Activated naive CD4-positive, alpha-beta T cell treated with anti-CD3 and anti-CD28 coated beads for 36 hours (primary cell): Measurements from ENCODE around the gene ZNF770. TPM values are rescaled to one million over a fixed set of nuclear protein-coding genes. Genes with fewer than 3 reads are reported as not detected.
"Not testable (repeated sequence)": the region's sequence is repeated elsewhere in the genome, so short reads cannot be mapped to it uniquely, and the experiment has no call there.

Experiments
- CTCF ChIA-PET: fragments of 350-600 bp; sonication (Branson Sonifier 250); formaldehyde crosslinking; loops from one replicate; lab custom pipeline; 2021; ENCODE audit warnings: antibody characterized with exemption; lab: Charles Lee
- DNase-seq: peaks from one replicate; pipeline ENCODE4 v3.0.0-alpha.2; 2020
- H3K27ac Mint-ChIP-seq: one replicate; pipeline ENCODE4 v1.8.0; 2021; ENCODE audit warnings: mild to moderate bottlenecking, mixed read lengths
- H3K27me3 Mint-ChIP-seq: one replicate; pipeline ENCODE4 v1.8.0; 2021; ENCODE audit warnings: low read depth, mixed read lengths
- H3K36me3 Mint-ChIP-seq: one replicate; pipeline ENCODE4 v1.8.0; 2021; ENCODE audit warnings: low read depth, mixed read lengths
- H3K4me1 Mint-ChIP-seq: one replicate; pipeline ENCODE4 v1.8.0; 2021; ENCODE audit warnings: low read depth, mixed read lengths
- H3K4me3 Mint-ChIP-seq: one replicate; pipeline ENCODE4 v1.8.0; 2021; ENCODE audit warnings: mild to moderate bottlenecking, moderate library complexity, mixed read lengths
- H3K9me3 Mint-ChIP-seq: one replicate; pipeline ENCODE4 v1.8.0; 2021; ENCODE audit warnings: mixed read lengths
- intact Hi-C: fragments of 100-400 bp; cut with micrococcal nuclease; formaldehyde crosslinking; loops from one replicate; pipeline ENCODE4 v1.15.1; 2023
- total RNA-seq, 2 experiments: library from RNA; stranded (reverse); gene quantifications; one replicate each; pipeline ENCODE4 v1.2.3, GENCODE V29; 2021

ZNF770 gene
- total RNA-seq, 2 experiments from 2014 or later = 36.4 to 39.4 TPM

DNA sequence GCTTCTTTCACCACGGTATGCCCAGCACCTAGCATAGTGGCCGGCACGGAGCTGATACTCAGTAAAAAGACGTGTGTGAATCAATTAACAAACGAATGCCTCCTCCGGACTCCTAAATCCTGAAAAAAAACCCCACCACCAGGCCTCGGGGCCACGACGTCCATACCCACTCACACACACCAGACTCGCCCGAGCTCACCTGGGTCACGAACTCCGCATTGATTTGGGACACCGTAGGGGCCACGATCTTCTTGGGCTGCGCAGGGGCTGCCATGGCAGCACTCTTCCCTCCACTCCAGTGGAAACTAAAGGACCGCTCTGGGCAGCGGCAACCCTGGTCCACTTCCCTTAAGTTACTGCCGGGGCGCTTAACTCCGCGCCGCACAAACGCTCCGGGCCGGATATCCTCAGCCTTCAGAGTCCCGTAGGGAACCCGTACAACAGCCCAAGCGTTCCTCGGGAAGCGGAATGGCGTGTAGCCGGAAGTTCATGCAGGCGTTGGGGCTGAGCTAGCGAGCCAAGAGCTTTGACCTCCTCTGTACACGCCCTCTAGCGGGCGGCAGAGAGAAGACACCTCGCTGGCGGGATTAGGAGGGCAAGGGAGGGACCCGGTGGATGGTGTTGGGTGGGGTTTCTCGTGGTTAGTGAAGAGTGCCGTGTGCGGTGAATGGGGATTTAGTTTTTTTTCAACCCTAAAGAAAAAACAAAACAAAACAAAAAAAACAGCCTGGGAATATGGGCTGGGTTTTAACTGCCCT, 18.6 kb downstream of the ZNF770 start, which contains the start of gene AQR:
Gene AQR (minus strand): TSS at position 403 of the 758 bp plus-strand sequence. CDS start 129 bp downstream, at position 274.
- DNase-seq = peak; percentile 97
- Mint-ChIP-seq H3K4me3 (peak within 1 kb of the TSS; percentile 99), H3K27ac (peak within 1 kb of the TSS; percentile 93), H3K9me3 (no peaks in the 10 kb centered on the region), H3K27me3 (no peaks in the 10 kb centered on the region), H3K36me3 (peaks cover 8% of the 10 kb centered on the region), H3K4me1 (peaks cover 40% of the 10 kb centered on the region)
- CTCF ChIA-PET = interaction anchor here (0.6 to 3.6 kb wide), 7 partner anchors 12 to 85 kb away, joined by 3 to 35 read pairs (median 4); partner anchors contain the start of gene ZNF770
- intact Hi-C loops = loop anchor here (1.0 to 10.0 kb wide), 3 partner anchors 19 to 867 kb away; partner anchors contain the start of genes EMC7, PGBD4 and ZNF770

DNA sequence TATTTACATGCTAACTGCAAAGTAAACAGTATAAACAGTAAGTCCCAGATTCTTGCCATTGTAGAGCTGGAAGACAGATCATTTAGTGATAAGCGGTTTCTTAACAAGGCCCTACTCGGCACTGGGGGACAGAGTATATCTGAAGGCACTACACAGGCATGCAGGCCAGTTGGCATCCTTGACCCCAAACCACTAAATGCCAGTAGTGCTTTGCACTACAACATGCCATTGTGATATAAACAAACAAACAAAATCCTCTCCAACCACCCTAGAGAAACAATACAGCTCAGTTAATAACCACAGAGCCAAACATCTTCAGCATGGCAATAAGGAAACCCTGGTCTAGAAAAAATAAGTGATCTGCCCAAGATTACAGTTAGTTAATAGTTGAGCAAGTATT, 23.8 kb downstream of the ZNF770 start:
- peaks cover 43% of the 10 kb centered on the region for H3K4me1 Mint-ChIP-seq
- no peak overlapping the region for H3K27ac Mint-ChIP-seq
- intact Hi-C loops = loop anchor here (10.0 kb wide), 1 partner anchor 59 kb away; no protein-coding TSS in a partner anchor
- H3K36me3 Mint-ChIP-seq = peaks cover 20% of the 10 kb centered on the region
- no peaks in the 10 kb centered on the region for H3K9me3 Mint-ChIP-seq
- no peaks in the 10 kb centered on the region for H3K27me3 Mint-ChIP-seq
- DNase-seq = no peak
- no peak overlapping the region for H3K4me3 Mint-ChIP-seq
- CTCF ChIA-PET = no interaction called here

DNA sequence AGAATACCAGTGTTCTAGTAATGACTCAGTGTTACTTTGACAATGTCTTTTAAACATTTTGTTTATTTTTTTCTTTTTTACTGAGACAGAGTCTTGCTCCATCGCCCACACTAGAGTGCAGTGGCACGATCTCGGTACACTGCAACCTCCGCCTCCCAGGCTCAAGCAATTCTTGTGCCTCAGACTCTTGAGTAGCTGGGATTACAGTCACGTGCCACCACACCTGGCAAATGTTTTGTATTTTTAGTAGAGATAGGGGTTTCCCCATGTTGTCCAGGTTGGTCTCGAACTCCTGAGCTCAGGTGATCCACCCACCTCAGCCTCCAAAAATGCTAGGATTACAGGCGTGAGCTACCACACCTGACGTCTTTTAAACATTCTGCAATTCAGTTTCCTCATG, 34.2 kb downstream of the ZNF770 start:
- CTCF ChIA-PET = interaction anchor here (0.7 to 1.2 kb wide), 4 partner anchors 9 to 460 kb away, joined by 3 to 7 read pairs (median 5); no protein-coding TSS in a partner anchor
- no peak for DNase-seq
- Mint-ChIP-seq H3K27me3 (no peaks in the 10 kb centered on the region), H3K9me3 (no peaks in the 10 kb centered on the region), H3K27ac (no peak overlapping the region), H3K4me1 (peaks cover 8% of the 10 kb centered on the region), H3K4me3 (no peak overlapping the region), H3K36me3 (peaks cover 15% of the 10 kb centered on the region)
- intact Hi-C loops = no loop called here

DNA sequence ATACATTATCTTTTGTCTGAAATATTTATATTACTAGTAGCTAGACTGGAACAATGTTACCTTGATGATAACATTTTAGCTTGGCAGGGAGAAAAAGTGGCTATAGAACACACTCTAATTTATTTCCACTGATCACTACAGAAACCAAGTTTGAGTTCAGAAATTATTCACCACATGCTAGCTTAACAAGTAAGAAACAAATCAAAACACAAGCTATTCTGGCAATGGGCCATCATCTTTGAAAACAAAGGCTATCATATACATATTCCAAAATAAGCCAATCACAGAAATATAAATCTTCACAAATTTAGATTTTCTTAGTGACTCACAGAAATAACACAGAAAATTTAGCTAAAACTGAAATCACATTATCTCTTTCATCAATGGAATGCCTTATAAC, 35.6 kb downstream of the ZNF770 start:
- H3K9me3 Mint-ChIP-seq = no peaks in the 10 kb centered on the region
- H3K4me3 Mint-ChIP-seq = no peak overlapping the region
- H3K27me3 Mint-ChIP-seq = no peaks in the 10 kb centered on the region
- no peak overlapping the region for H3K27ac Mint-ChIP-seq
- intact Hi-C loops = no loop called here
- H3K36me3 Mint-ChIP-seq = peaks cover 20% of the 10 kb centered on the region
- H3K4me1 Mint-ChIP-seq = peaks cover 8% of the 10 kb centered on the region
- CTCF ChIA-PET = interaction anchor here (0.7 to 1.1 kb wide), 2 partner anchors 8 to 17 kb away, joined by 3 read pairs; partner anchors contain the start of gene AQR
- no peak for DNase-seq

DNA sequence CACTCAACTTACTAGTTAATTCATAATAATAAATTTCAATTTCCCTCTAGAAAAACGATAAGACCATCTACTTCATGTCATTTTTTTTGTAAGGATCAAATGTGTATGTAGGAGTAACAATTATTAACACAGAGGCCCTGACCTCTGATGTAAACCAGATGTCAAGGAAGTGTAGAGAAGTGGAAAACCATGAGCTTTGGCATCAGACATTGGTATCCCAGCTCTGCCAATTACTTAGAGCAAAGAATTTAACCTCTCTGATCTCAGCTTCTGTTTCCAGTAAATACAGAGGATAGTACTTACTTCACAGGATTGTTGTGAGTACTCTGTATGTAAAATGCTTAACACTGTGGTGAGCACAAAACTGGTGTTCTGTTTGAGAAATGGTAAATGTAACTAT, 36.1 kb downstream of the ZNF770 start:
- peaks cover 20% of the 10 kb centered on the region for H3K36me3 Mint-ChIP-seq
- H3K27me3 Mint-ChIP-seq = no peaks in the 10 kb centered on the region
- peaks cover 8% of the 10 kb centered on the region for H3K4me1 Mint-ChIP-seq
- DNase-seq = no peak
- CTCF ChIA-PET = interaction anchor here (0.7 to 1.1 kb wide), 2 partner anchors 8 to 18 kb away, joined by 3 read pairs; partner anchors contain the start of gene AQR
- intact Hi-C loops = no loop called here
- no peak overlapping the region for H3K4me3 Mint-ChIP-seq
- H3K9me3 Mint-ChIP-seq = no peaks in the 10 kb centered on the region
- no peak overlapping the region for H3K27ac Mint-ChIP-seq

DNA sequence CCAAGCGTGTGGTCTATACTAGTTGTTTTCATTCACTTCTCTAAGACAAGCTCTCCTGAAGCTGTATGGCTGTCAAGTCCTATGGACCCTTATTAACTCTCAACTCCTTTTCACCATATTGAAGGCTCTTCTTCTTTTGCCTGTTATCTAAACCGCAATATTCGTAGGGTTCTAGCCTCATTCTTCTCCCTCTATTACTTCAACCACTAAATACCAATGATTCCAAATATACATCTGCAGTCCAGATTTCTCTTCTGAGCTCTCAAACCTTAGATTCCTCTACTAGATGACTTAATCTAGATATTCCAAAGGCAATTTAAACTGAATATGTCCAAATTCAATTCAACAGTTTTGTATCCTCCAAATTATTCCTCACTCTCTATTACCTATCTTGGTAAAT, 43.2 kb downstream of the ZNF770 start:
- intact Hi-C loops = loop anchor here (5.0 to 10.0 kb wide), 2 partner anchors 63 to 1190 kb away; no protein-coding TSS in a partner anchor
- Mint-ChIP-seq H3K36me3 (peaks cover 10% of the 10 kb centered on the region), H3K27ac (no peak overlapping the region), H3K27me3 (no peaks in the 10 kb centered on the region), H3K4me3 (no peak overlapping the region), H3K9me3 (no peaks in the 10 kb centered on the region), H3K4me1 (no peaks in the 10 kb centered on the region)
- no peak for DNase-seq
- CTCF ChIA-PET = interaction anchor here (0.7 to 1.2 kb wide), 4 partner anchors 7 to 102 kb away, joined by 3 read pairs; no protein-coding TSS in a partner anchor

DNA sequence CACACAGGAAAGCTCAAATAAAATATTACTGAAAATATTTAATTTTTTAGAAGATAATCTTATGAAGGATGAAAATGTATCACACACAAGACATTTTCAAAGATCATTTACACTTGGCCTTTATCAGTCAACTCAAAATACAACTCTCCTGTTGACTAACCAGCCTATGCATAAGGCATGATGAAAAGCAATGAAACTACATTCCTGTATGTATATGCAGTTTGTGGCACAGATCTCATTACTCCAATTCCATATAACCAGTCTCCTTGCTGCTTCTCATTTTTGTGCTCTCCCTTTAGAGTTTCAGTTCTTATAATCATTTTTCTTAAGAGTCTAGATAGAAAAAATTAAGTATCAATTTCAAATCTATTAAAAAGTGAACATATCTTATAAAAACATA, 44.4 kb downstream of the ZNF770 start:
- CTCF ChIA-PET = interaction anchor here (1.2 kb wide), 1 partner anchor 9 kb away, joined by 3 read pairs; no protein-coding TSS in a partner anchor
- Mint-ChIP-seq H3K9me3 (no peaks in the 10 kb centered on the region), H3K4me3 (no peak overlapping the region), H3K36me3 (peaks cover 12% of the 10 kb centered on the region), H3K27me3 (no peaks in the 10 kb centered on the region), H3K4me1 (no peaks in the 10 kb centered on the region), H3K27ac (no peak overlapping the region)
- no peak for DNase-seq
- intact Hi-C loops = loop anchor here (5.0 to 10.0 kb wide), 2 partner anchors 61 to 1189 kb away; no protein-coding TSS in a partner anchor

DNA sequence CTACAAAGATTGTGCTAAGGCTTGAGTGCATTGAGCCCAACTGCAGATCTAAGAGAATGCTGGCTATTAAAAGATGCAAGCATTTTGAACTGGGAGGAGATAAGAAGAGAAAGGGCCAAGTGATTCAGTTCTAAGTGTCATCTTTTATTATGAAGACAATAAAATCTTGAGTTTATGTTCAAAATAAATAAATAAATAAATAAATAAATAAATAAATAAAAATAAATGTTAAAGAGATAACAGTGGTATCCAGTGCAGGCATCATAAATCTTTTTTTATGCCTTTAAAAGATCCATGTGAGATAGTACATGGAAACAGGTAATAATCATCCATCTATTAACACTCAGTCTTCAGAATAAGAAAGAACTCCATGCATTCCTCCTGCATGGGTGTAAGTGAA, 44.8 kb downstream of the ZNF770 start:
- H3K27me3 Mint-ChIP-seq, DNase-seq, H3K4me3 Mint-ChIP-seq, CTCF ChIA-PET, H3K9me3 Mint-ChIP-seq, H3K4me1 Mint-ChIP-seq, H3K27ac Mint-ChIP-seq: not testable (repeated sequence)
- H3K36me3 Mint-ChIP-seq = peaks cover 10% of the 10 kb centered on the region
- intact Hi-C loops = loop anchor here (5.0 to 10.0 kb wide), 2 partner anchors 61 to 1188 kb away; no protein-coding TSS in a partner anchor

DNA sequence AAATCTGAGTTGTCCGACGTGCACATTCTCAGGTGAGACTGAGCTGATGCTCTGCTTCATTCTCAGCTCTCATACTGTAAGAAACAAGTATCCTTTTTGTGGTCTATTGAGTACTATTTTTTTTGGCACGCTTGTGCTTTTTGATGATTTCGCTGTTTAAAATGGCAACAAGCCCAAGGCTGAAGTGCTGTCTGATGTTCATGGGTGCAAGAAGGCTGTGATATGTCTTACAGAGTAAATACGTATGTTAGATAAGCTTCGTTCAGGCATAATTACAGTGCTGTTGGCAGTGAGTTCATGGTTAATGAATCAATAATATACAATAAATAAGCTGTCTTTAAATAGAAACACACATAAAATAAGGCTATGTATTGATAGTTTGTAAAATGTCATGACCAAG, 45.7 kb downstream of the ZNF770 start:
- CTCF ChIA-PET = interaction anchor here (0.6 kb wide), 1 partner anchor 54 kb away, joined by 3 read pairs; no protein-coding TSS in a partner anchor
- no peaks in the 10 kb centered on the region for H3K9me3 Mint-ChIP-seq
- peaks cover 10% of the 10 kb centered on the region for H3K36me3 Mint-ChIP-seq
- DNase-seq = no peak
- H3K27me3 Mint-ChIP-seq = no peaks in the 10 kb centered on the region
- H3K4me3 Mint-ChIP-seq = no peak overlapping the region
- no peaks in the 10 kb centered on the region for H3K4me1 Mint-ChIP-seq
- intact Hi-C loops = loop anchor here (5.0 to 10.0 kb wide), 2 partner anchors 60 to 1188 kb away; no protein-coding TSS in a partner anchor
- no peak overlapping the region for H3K27ac Mint-ChIP-seq

DNA sequence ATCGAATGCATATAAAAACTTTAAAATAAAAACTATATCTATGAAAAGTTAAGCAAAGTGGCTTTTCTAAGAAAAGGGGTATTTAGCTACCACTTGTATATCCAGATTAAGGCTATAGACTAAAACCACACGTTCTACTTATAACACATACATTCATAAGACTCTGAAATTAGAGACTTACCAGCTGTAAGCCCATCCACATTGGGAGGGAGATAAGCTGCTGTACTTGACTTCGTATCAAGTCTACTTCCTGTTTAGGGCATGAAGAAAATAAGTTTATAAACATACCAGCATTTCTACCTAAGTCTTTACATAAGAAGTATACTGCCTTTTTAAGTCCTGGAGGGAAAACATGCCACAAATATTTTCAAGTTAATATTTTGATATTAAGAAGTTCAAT, 46.3 kb downstream of the ZNF770 start:
- intact Hi-C loops = loop anchor here (5.0 to 10.0 kb wide), 2 partner anchors 60 to 1187 kb away; no protein-coding TSS in a partner anchor
- Mint-ChIP-seq H3K27me3 (no peaks in the 10 kb centered on the region), H3K4me3 (no peak overlapping the region), H3K9me3 (no peaks in the 10 kb centered on the region), H3K27ac (no peak overlapping the region), H3K4me1 (no peaks in the 10 kb centered on the region), H3K36me3 (peaks cover 10% of the 10 kb centered on the region)
- DNase-seq = no peak
- CTCF ChIA-PET = interaction anchor here (0.6 kb wide), 1 partner anchor 53 kb away, joined by 3 read pairs; no protein-coding TSS in a partner anchor

DNA sequence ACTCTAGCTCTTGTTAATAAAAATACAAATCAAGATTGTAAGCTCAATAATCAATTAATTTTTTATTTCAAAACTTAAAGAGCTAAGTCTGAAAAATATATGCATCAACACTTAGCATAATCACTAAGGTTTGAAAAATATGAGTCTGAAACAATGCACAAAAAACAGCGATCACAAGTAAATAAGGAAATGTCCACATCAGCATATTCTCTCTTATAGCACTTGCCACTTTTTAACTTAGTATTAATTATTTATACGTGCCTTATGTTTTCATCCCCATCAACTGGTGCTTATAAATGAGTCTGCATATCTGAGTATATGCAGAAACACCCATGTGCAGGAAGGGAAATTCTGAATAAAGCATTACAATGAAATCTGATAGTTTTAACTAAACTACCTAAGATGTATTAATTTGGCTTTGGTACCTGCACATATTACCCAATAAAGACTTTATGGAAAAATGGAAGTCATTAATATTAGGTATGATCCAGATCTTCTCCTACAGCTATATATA, 46.8 kb downstream of the ZNF770 start:
- no peak overlapping the region for H3K4me3 Mint-ChIP-seq
- intact Hi-C loops = loop anchor here (5.0 to 10.0 kb wide), 2 partner anchors 59 to 1186 kb away; no protein-coding TSS in a partner anchor
- H3K4me1 Mint-ChIP-seq = no peaks in the 10 kb centered on the region
- H3K36me3 Mint-ChIP-seq = peaks cover 11% of the 10 kb centered on the region
- H3K27ac Mint-ChIP-seq = no peak overlapping the region
- no peak for DNase-seq
- CTCF ChIA-PET = interaction anchor here (0.8 to 1.0 kb wide), 2 partner anchors 14 to 23 kb away, joined by 3 read pairs; no protein-coding TSS in a partner anchor
- H3K9me3 Mint-ChIP-seq = no peaks in the 10 kb centered on the region
- H3K27me3 Mint-ChIP-seq = no peaks in the 10 kb centered on the region

DNA sequence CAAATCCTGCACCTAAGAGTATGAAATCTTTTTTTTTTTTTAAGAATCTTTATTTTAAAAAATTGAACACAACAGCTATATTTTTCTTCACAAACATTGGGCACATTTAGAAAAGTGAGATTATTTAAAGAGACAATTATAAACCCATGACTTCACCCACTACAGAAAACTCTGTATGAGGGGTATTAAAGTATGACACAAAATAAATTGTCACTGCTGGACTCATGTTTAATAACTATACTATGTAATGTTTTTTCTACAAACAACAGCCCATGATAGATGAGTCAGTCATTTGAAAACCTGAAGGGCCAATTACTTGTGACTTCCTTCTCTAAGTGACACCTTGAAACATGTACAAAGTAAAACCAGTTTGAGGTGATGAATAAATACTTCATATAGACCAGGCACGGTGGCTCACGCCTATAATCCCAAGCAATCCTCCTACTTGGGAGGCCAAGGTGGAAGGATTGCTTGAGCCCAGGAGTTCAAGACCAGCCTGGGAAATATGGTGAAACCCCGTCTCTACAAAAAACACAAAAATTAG, 54.6 kb downstream of the ZNF770 start:
- no peak overlapping the region for H3K4me3 Mint-ChIP-seq

More for the DNA sequence above, 54.6 kb downstream of the ZNF770 start:
- Mint-ChIP-seq H3K27me3 (no peaks in the 10 kb centered on the region), H3K36me3 (peaks cover 43% of the 10 kb centered on the region), H3K27ac (no peak overlapping the region), H3K4me1 (no peaks in the 10 kb centered on the region), H3K9me3 (no peaks in the 10 kb centered on the region)
- DNase-seq = no peak
- intact Hi-C loops = no loop called here
- CTCF ChIA-PET = interaction anchor here (0.6 kb wide), 1 partner anchor 47 kb away, joined by 4 read pairs; no protein-coding TSS in a partner anchor
